Parathyroid adenoma (tissue), 2 donors: ENCODE data around the gene ZP4.

Experiments
- H2AFZ ChIP-seq: fragments of 300-600 bp; sonication (generic); one replicate; pipeline ENCODE4 v1.7.0; 2017; ENCODE audit warnings: antibody characterized with exemption, mild to moderate bottlenecking
- H3K27ac ChIP-seq: fragments of 300-600 bp; sonication (generic); one replicate; pipeline ENCODE4 v1.7.0; 2017
- H3K27me3 ChIP-seq: fragments of 300-600 bp; sonication (generic); one replicate; pipeline ENCODE4 v1.7.0; 2017; ENCODE audit warnings: low read length; ENCODE audit not compliant: control insufficient read depth, insufficient read depth
- H3K36me3 ChIP-seq: fragments of 300-600 bp; sonication (generic); one replicate; pipeline ENCODE4 v1.7.0; 2017; ENCODE audit warnings: low read length; ENCODE audit not compliant: control insufficient read depth, insufficient read depth
- H3K4me1 ChIP-seq: fragments of 300-600 bp; sonication (generic); one replicate; pipeline ENCODE4 v1.7.0; 2017; ENCODE audit warnings: control low read depth
- H3K4me2 ChIP-seq: fragments of 300-600 bp; sonication (generic); one replicate; pipeline ENCODE4 v1.7.0; 2017; ENCODE audit warnings: low read length
- H3K4me3 ChIP-seq: fragments of 300-600 bp; sonication (generic); one replicate; pipeline ENCODE4 v1.7.0; 2017; ENCODE audit warnings: low read depth, low read length
- H3K79me2 ChIP-seq: fragments of 300-600 bp; sonication (generic); one replicate; pipeline ENCODE4 v1.7.0; 2017; ENCODE audit warnings: control low read depth
- H3K9ac ChIP-seq: fragments of 300-600 bp; sonication (generic); one replicate; pipeline ENCODE4 v1.7.0; 2017; ENCODE audit warnings: mild to moderate bottlenecking
- H3K9me3 ChIP-seq: fragments of 300-600 bp; sonication (generic); one replicate; pipeline ENCODE4 v1.7.0; 2017; ENCODE audit warnings: low read length; ENCODE audit not compliant: control insufficient read depth
- CTCF ChIP-seq: fragments of 300-600 bp; sonication (generic); IDR thresholded peaks from one replicate; pipeline ENCODE4 v1.7.0; 2017; ENCODE audit warnings: antibody characterized with exemption, mild to moderate bottlenecking
- donor health status: primary hyperparathyroidism.

ZP4 gene

GRCh38 chr1:237890822-237891221 lies at the start of gene ZP4:
TSS of gene ZP4 (minus strand) at chr1:237890922. CDS start at chr1:237890635, 287 bp downstream.
- no peaks in the 10 kb centered on the region for H3K36me3 ChIP-seq
- no peak within 1 kb of the TSS for H3K9ac ChIP-seq
- H3K4me3 ChIP-seq: no peak within 1 kb of the TSS
- no peak within 1 kb of the TSS for H2AFZ ChIP-seq
- H3K9me3 ChIP-seq: no peaks in the 10 kb centered on the region
- TF ChIP-seq CTCF: no peak
- no peaks in the 10 kb centered on the region for H3K27me3 ChIP-seq
- no peak within 1 kb of the TSS for H3K4me2 ChIP-seq
- H3K4me1 ChIP-seq: no peaks in the 10 kb centered on the region
- no peak within 1 kb of the TSS for H3K27ac ChIP-seq
- no peaks in the 10 kb centered on the region for H3K79me2 ChIP-seq

GRCh38 chr1:237938553-237938952 lies 47.8 kb upstream of the ZP4 start:
- Histone ChIP-seq H3K36me3 (no peaks in the 10 kb centered on the region), H3K9me3 (no peaks in the 10 kb centered on the region), H3K27ac (no peak overlapping the region), H3K4me1 (no peaks in the 10 kb centered on the region), H2AFZ (no peak overlapping the region), H3K27me3 (no peaks in the 10 kb centered on the region), H3K79me2 (no peaks in the 10 kb centered on the region), H3K4me3 (no peak overlapping the region), H3K9ac (no peak overlapping the region), H3K4me2 (no peak overlapping the region)
- TF ChIP-seq CTCF: no peak

- Histone ChIP-seq H3K9ac (no peak overlapping the region), H2AFZ (no peak overlapping the region), H3K9me3 (no peaks in the 10 kb centered on the region), H3K4me3 (no peak overlapping the region), H3K27ac (no peak overlapping the region), H3K79me2 (no peaks in the 10 kb centered on the region), H3K4me1 (no peaks in the 10 kb centered on the region), H3K4me2 (no peak overlapping the region), H3K27me3 (no peaks in the 10 kb centered on the region), H3K36me3 (no peaks in the 10 kb centered on the region)
- no peak for TF ChIP-seq CTCF
Measured at GRCh38 chr1:237938068-237938467, 47.3 kb upstream of the ZP4 start.

DNA sequence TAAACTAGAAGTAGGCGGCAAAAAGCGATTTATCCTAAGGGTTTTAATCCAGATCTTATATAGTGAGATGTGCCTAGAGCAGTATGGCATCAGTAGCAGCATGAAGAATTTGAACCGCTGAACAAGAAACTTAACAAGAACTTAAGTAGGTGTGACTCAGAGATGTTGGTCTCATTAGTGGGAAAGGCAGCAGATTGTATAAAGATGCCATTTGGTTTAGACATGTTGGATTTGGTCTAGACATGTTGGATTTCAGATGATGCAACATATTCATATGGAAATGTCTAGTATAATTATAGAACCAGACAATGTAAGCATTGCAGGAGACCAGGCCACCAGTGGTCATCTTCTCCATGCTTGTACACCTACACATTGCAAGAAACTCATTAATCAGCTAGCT lies 42.1 kb upstream of the ZP4 start:
- H3K36me3 ChIP-seq: no peaks in the 10 kb centered on the region
- H3K9ac ChIP-seq: no peak overlapping the region
- no peak overlapping the region for H3K4me2 ChIP-seq
- TF ChIP-seq CTCF: no peak
- no peak overlapping the region for H3K4me3 ChIP-seq
- H2AFZ ChIP-seq: no peak overlapping the region
- H3K27ac ChIP-seq: no peak overlapping the region
- no peaks in the 10 kb centered on the region for H3K27me3 ChIP-seq
- H3K9me3 ChIP-seq: no peaks in the 10 kb centered on the region
- H3K4me1 ChIP-seq: no peaks in the 10 kb centered on the region
- no peaks in the 10 kb centered on the region for H3K79me2 ChIP-seq

- H3K9ac ChIP-seq: no peak overlapping the region
- H3K4me3 ChIP-seq: no peak overlapping the region
- no peaks in the 10 kb centered on the region for H3K27me3 ChIP-seq
- H3K79me2 ChIP-seq: no peaks in the 10 kb centered on the region
- no peaks in the 10 kb centered on the region for H3K36me3 ChIP-seq
- H3K4me1 ChIP-seq: no peaks in the 10 kb centered on the region
- no peak overlapping the region for H2AFZ ChIP-seq
- no peak overlapping the region for H3K27ac ChIP-seq
- H3K4me2 ChIP-seq: no peak overlapping the region
- H3K9me3 ChIP-seq: no peaks in the 10 kb centered on the region
- TF ChIP-seq CTCF: no peak
Measured at GRCh38 chr1:237931581-237931980, 40.9 kb upstream of the ZP4 start.
